ENCODE data around the gene DSC3. TPM values are rescaled to one million over a fixed set of nuclear protein-coding genes. Genes with fewer than 3 reads are reported as not detected.

DSC3 gene
- 1.3 to 2.1 TPM (median 1.8 TPM) in 5 replicates for total RNA-seq (2022; extraction: Qiagen RNA extraction; ENCODE audit: low read depth)

DNA sequence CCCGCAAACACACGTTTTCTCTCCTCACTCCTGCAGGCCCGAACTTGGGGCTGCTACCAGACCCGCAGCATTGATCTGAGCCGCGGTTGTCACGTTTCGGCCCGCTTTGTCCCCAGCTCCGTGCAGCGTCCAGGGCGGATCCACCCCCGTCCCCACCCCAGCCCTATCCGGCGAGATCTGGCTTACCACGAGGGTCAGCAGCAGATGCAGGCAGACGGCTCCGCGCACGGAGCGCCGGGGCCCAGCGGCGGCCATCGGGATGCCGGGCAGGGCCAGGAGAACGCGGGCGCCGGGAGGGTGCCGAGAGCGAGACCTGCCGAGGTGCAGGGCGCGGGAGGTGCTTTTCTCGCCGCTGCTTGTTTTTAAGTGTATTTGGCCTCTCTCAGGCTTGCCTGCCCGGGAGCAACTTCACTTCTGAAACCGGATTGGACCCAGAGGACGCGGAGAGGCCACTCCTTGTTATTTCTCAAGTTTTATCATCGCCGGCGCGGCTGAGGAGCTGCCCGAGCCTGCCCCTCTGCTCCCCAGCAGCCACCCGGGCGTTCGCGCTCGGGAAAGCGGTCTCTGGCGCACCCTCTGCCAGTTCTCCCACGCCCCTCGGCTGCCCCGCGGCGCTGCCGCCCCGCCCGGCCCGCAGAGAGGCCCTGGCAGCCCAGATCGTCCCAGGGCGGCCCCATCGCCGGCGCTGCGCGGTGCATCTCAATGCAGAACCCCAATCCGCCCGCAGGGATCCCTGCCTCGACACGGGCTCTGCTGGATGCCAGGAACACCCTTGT lies at the start of gene DSC3:
TSS of gene DSC3 (minus strand) at position 337 of the 776 bp plus-strand sequence. CDS start at position 255, 82 bp downstream.

Other genes starting within 250 kb of the DSC3 start
- gene DSC2, start 59.7 kb upstream of the DSC3 start, total RNA-seq (2022; extraction: Qiagen RNA extraction; ENCODE audit: low read depth), result 0.98 to 1.5 TPM (median 1.2 TPM) in 5 replicates
- gene DSC1, start 120.1 kb upstream of the DSC3 start, total RNA-seq (2022; extraction: Qiagen RNA extraction; ENCODE audit: low read depth), result not detected in 5 replicates

All from A549 treated with CpdA at 1 μM for 4 hours (cell line).